Colonic mucosa (tissue), 4 donors: ENCODE data around the gene GALNT10. TPM values are rescaled to one million over a fixed set of nuclear protein-coding genes. Genes with fewer than 3 reads are reported as not detected.

Experiments used
- DNase-seq: peaks from one replicate; pipeline ENCODE4 v3.0.0-alpha.2; 2020
- H3K27ac ChIP-seq: fragments of 200-600 bp; one replicate; pipeline ENCODE4 v1.8.0; 2021
- H3K27me3 ChIP-seq: fragments of 200-600 bp; one replicate; pipeline ENCODE4 v1.8.0; 2021
- H3K36me3 ChIP-seq: fragments of 200-600 bp; one replicate; pipeline ENCODE4 v1.8.0; 2021
- H3K4me1 ChIP-seq: fragments of 200-600 bp; one replicate; pipeline ENCODE4 v1.8.0; 2021; ENCODE audit warnings: mild to moderate bottlenecking
- H3K4me3 ChIP-seq: fragments of 200-600 bp; one replicate; pipeline ENCODE4 v1.8.0; 2021
- H3K9ac ChIP-seq, 2 donors: one replicate each; pipeline ENCODE4 v1.7.0; 2013; ENCODE audit warnings: control low read depth in 2 of 2, low read depth in 2 of 2, low read length in 2 of 2
- H3K9me3 ChIP-seq: fragments of 200-600 bp; one replicate; pipeline ENCODE4 v1.8.0; 2021
- intact Hi-C: fragments of 100-400 bp; cut with DNase I; formaldehyde crosslinking; loops from one replicate; pipeline ENCODE4 v1.14.1; 2022
- total RNA-seq, 2 donors: library from RNA; stranded (reverse); fragmentation: NEBNext Ultra II Directional in 1 of 2; extraction: Animal tissue kit (Norgen Biotek cat#: 25700) in 1 of 2; gene quantifications; one replicate each; pipeline ENCODE4 v1.2.1, GENCODE V29; 2021
- TF ChIP-seq, protein P1 (sequence below): fragments of 200-600 bp; IDR thresholded peaks from one replicate; pipeline ENCODE4 v1.8.0; 2022; ENCODE audit warnings: antibody characterized with exemption, mild to moderate bottlenecking
- donor health status: healthy.
- donor health status: DM: no; HTN: no; CAD: no.
- donor health status: DM: no; HTN: no; CAD: no.

The GALNT10 gene
- total RNA-seq, 2 donors from 2014 or later: 40.0 to 46.7 TPM

- Histone ChIP-seq H3K27me3 (no peaks in the 10 kb centered on the region), H3K27ac (no peak overlapping the region), H3K4me1 (peaks cover 8% of the 10 kb centered on the region), H3K9ac (no peak overlapping the region), H3K36me3 (no peaks in the 10 kb centered on the region), H3K4me3 (no peak overlapping the region), H3K9me3 (no peaks in the 10 kb centered on the region)
- intact Hi-C loops: loop anchor here (10.0 kb wide), 1 partner anchor 434 kb away; no protein-coding TSS in a partner anchor
- TF ChIP-seq, protein P1, sequence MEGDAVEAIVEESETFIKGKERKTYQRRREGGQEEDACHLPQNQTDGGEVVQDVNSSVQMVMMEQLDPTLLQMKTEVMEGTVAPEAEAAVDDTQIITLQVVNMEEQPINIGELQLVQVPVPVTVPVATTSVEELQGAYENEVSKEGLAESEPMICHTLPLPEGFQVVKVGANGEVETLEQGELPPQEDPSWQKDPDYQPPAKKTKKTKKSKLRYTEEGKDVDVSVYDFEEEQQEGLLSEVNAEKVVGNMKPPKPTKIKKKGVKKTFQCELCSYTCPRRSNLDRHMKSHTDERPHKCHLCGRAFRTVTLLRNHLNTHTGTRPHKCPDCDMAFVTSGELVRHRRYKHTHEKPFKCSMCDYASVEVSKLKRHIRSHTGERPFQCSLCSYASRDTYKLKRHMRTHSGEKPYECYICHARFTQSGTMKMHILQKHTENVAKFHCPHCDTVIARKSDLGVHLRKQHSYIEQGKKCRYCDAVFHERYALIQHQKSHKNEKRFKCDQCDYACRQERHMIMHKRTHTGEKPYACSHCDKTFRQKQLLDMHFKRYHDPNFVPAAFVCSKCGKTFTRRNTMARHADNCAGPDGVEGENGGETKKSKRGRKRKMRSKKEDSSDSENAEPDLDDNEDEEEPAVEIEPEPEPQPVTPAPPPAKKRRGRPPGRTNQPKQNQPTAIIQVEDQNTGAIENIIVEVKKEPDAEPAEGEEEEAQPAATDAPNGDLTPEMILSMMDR: no peak
- DNase-seq: no peak
These were observed 218.3 kb downstream of the GALNT10 start for GRCh38 chr5:154408811-154409210.

DNA sequence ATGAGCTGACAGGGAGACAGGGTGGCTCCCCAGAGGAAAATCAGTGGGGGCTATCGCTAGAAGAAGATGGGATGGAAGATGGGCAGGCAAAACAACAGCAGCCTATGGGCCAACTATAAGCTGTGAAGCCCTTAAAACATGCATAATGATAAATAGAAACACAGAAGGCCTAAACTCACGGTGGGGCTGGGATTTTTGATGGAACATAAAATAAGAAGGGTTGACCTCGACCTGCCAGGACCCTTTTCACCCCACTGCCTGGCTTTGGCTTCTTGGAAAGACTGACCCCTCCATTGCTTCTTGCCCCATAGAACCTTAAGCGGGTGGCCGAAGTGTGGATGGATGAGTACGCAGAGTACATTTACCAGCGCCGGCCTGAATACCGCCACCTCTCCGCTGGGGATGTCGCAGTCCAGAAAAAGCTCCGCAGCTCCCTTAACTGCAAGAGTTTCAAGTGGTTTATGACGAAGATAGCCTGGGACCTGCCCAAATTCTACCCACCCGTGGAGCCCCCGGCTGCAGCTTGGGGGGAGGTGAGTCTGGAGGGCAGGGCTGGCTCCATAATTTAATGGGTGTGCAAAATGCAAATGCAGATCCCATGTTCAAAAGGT, 218.8 kb downstream of the GALNT10 start:
- intact Hi-C loops: loop anchor here (10.0 kb wide), 1 partner anchor 435 kb away; no protein-coding TSS in a partner anchor
- H3K4me1 ChIP-seq: peaks cover 8% of the 10 kb centered on the region
- H3K36me3 ChIP-seq: no peaks in the 10 kb centered on the region
- H3K27me3 ChIP-seq: no peaks in the 10 kb centered on the region
- TF ChIP-seq, protein P1: no peak
- no peak overlapping the region for H3K27ac ChIP-seq
- no peak overlapping the region for H3K9ac ChIP-seq
- no peak for DNase-seq
- H3K9me3 ChIP-seq: no peaks in the 10 kb centered on the region
- no peak overlapping the region for H3K4me3 ChIP-seq

DNA sequence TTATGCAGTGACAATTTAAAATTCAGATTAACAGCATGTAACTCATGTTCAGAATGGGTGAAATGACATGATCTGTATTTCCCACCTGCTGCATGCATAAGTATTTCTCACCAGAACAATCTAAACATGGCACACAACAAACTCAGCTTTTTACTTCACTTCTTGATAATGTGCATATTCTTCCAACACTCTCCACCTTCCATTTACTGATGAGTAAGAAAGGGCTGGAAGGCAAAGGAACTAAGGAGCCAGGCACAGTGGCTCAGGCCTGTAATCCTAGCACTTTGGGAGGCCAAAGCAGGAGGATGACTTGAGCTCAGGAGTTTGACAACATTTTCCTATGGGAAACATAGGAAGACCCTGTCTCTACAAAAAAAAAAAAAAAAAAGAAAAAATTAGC, 219.5 kb downstream of the GALNT10 start:
- no peak overlapping the region for H3K9ac ChIP-seq
- H3K27ac ChIP-seq: no peak overlapping the region
- TF ChIP-seq, protein P1: no peak
- intact Hi-C loops: no loop called here
- H3K36me3 ChIP-seq: no peaks in the 10 kb centered on the region
- H3K9me3 ChIP-seq: no peaks in the 10 kb centered on the region
- no peak overlapping the region for H3K4me3 ChIP-seq
- H3K4me1 ChIP-seq: peaks cover 6% of the 10 kb centered on the region
- no peak for DNase-seq
- H3K27me3 ChIP-seq: no peaks in the 10 kb centered on the region

GRCh38 chr5:154410786-154411185, 220.3 kb downstream of the GALNT10 start:
- Histone ChIP-seq H3K9ac (no peak overlapping the region), H3K4me3 (no peak overlapping the region), H3K27me3 (no peaks in the 10 kb centered on the region), H3K36me3 (no peaks in the 10 kb centered on the region), H3K9me3 (no peaks in the 10 kb centered on the region), H3K4me1 (no peaks in the 10 kb centered on the region), H3K27ac (no peak overlapping the region)
- TF ChIP-seq, protein P1: no peak
- intact Hi-C loops: no loop called here
- no peak for DNase-seq

DNA sequence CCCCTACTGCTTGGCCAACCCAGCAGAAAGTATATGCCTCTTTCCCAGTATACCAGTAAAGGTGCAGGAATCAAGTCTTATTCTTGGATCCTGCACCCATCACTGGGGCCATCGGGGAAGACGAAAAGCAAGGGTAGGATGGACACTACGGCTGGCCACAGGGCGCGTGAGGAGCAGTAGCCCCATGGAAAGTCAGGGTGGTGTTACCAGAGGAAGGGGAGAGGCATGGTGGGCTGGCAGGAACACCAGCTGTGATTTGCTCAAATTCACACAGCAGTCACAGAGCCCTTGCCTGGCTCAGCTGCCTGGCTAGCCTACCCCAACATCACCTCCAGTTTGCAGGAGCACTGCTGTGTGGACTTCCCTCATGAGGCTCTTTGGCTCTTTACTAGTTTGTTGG, 220.8 kb downstream of the GALNT10 start:
- Histone ChIP-seq H3K9me3 (no peaks in the 10 kb centered on the region), H3K36me3 (no peaks in the 10 kb centered on the region), H3K27ac (no peak overlapping the region), H3K9ac (no peak overlapping the region), H3K4me3 (no peak overlapping the region), H3K27me3 (no peaks in the 10 kb centered on the region), H3K4me1 (no peaks in the 10 kb centered on the region)
- intact Hi-C loops: no loop called here
- TF ChIP-seq, protein P1: no peak
- no peak for DNase-seq
